Stomach (tissue), 4 donors: ENCODE data around the gene KLK7.

ENCODE experiments used
- EP300 ChIP-seq: sonication (generic); formaldehyde crosslinking; IDR thresholded peaks from one replicate; pipeline ENCODE4 v1.6.1; 2017; ENCODE audit warnings: antibody characterized with exemption
- POLR2A ChIP-seq, 4 donors: fragments of 450-650 bp; IDR thresholded peaks; one replicate each; pipeline ENCODE4 v1.6.1; 2016; ENCODE audit warnings: antibody characterized with exemption in 4 of 4, control low read depth in 2 of 4, mild to moderate bottlenecking in 1 of 4, moderate library complexity in 1 of 4
- TF ChIP-seq, protein P1 (sequence below), 7 experiments: fragments of 450-650 bp in 4 of 7; fragments of 200-600 bp in 3 of 7; sonication (generic) in 3 of 7; IDR thresholded peaks; one replicate each; pipeline ENCODE4 v1.5.1; 2016 to 2019; ENCODE audit warnings: antibody characterized with exemption in 7 of 7, control low read depth in 2 of 7, mild to moderate bottlenecking in 1 of 7

DNA sequence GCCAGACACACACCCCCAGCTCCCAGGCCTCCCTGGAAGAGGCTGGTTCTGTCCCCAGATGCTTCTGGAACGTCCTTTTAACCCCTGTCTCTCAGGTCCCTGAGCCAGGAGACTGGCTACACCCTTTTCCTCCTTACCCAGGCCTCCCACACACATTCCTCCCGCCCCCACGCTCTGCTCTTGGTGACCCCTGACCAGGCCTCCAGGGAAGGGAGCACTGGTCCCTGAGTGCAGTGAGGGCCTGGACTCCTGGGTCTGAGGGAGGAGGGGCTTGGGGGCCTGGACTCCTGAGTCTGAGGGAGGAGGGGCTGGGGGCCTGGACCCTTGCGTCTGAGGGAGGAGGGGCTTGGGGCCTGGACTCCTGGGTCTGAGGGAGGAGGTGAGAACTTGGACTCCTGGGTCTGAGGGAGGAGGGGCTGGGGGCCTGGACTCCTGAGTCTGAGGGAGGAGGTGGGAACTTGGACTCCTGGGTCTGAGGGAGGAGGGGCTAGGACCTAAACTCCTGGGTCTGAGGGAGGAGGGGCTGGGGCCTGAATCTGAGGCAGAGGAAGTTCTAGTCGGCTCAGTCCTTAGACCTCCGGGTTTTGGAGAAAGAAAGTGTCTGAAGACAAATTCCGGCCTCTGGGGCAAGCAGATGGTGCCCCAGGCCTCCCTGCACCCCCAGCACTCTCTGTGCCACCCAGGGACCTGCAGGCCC lies 14.9 kb downstream of the KLK7 start:
- TF ChIP-seq, protein P1, sequence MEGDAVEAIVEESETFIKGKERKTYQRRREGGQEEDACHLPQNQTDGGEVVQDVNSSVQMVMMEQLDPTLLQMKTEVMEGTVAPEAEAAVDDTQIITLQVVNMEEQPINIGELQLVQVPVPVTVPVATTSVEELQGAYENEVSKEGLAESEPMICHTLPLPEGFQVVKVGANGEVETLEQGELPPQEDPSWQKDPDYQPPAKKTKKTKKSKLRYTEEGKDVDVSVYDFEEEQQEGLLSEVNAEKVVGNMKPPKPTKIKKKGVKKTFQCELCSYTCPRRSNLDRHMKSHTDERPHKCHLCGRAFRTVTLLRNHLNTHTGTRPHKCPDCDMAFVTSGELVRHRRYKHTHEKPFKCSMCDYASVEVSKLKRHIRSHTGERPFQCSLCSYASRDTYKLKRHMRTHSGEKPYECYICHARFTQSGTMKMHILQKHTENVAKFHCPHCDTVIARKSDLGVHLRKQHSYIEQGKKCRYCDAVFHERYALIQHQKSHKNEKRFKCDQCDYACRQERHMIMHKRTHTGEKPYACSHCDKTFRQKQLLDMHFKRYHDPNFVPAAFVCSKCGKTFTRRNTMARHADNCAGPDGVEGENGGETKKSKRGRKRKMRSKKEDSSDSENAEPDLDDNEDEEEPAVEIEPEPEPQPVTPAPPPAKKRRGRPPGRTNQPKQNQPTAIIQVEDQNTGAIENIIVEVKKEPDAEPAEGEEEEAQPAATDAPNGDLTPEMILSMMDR (IDR thresholded peaks at IDR 0.05): no peak
- TF ChIP-seq EP300: no peak
- no peak for TF ChIP-seq POLR2A (IDR thresholded peaks at IDR 0.05)
